ENCODE measurements around the gene CDC14B.

Gene CDC14B

GRCh38 chr9:96480736-96481135 is 138.9 kb downstream of the CDC14B start:
- DNase-seq, result no peak

GRCh38 chr9:96478829-96479371 is 140.7 kb downstream of the CDC14B start:
- DNase-seq, result no peak

- peak; percentile 53 for DNase-seq
These were observed 143.1 kb downstream of the CDC14B start for GRCh38 chr9:96476591-96476990.

GRCh38 chr9:96476013-96476412 is 143.6 kb downstream of the CDC14B start:
- no peak for DNase-seq

GRCh38 chr9:96467784-96468183 is 151.9 kb downstream of the CDC14B start:
- DNase-seq, result no peak

- no peak for DNase-seq
These were observed 155.2 kb downstream of the CDC14B start for GRCh38 chr9:96464426-96464825.

DNA sequence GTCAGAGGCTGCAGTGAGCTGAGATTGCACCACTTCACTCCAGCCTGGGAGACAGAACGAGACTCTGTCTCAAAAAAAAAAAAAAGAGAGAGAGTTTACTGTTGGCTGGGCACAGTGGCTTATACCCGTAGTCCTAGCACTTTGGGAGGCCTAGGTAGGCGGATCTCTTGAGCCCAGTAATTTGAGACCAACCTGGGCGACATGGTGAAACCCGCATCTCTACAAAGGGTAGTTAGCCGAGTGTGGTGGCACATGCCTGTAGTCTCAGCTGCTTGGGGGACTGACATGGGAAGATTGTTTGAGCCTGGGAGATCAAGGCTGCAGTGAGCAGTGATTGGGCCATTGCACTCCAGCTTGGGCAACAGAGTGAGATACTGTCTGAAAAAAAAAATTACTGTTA is 157.1 kb downstream of the CDC14B start:
- no peak for DNase-seq

DNA sequence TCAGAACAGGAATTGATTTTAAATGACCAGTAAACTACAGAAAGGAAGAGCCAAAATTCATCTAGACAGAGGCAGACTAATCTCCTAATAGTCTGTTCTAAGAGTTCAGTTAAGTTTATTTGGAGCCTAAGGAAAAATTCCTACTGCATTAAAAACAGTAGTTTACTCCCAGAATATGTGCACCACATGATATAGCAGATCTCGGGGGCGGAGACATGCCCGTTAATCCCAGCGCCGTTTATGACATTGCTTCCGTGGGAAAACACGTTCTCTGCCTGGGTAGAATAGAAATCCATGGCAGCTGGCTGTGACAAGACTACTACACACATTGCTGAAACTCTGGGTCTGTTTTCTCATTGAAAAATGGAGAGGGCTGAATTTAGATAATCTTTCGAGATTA is 158.3 kb downstream of the CDC14B start:
- no peak for DNase-seq

DNA sequence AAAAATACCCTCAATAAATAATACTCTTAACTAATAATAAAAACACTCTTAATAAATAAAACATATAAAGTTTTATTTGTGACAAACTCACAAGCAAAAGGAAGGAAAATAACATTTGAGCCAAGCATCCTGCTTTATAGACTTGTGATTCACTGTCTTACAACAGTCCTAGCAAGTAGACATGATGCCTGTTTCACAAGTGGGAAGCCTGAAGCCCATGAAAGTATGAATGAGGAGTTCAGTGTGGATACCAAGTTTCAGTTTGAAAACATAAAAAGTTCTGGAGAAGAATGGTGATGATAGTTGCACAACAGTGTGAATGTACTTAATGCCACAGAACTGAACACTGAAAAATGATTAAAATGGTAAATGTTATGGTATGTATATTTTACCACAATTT is 158.8 kb downstream of the CDC14B start:
- DNase-seq, result no peak

- no peak for DNase-seq
These were observed 159.2 kb downstream of the CDC14B start for GRCh38 chr9:96460470-96460869.

- DNase-seq, result no peak
These were observed 160.2 kb downstream of the CDC14B start for GRCh38 chr9:96459268-96460007.

DNA sequence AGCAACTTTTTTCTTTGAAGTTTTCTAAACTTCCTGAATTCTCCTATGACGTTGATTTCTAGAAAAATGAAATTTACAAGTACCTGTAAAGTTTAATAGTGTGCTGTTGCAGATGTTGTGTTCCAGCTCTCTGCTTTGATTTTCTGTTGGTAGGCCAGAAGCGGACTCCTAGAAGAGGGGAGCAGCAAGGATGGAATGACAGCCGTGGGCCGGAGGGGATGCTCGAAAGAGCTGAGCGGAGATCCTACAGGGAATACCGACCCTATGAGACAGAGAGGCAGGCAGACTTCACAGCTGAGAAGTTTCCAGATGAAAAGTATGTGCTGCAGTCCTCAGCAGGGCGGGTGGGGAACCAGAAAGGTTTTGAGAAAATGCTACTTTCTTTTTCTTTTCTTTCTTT is 161.4 kb downstream of the CDC14B start:
- DNase-seq, result no peak

DNA sequence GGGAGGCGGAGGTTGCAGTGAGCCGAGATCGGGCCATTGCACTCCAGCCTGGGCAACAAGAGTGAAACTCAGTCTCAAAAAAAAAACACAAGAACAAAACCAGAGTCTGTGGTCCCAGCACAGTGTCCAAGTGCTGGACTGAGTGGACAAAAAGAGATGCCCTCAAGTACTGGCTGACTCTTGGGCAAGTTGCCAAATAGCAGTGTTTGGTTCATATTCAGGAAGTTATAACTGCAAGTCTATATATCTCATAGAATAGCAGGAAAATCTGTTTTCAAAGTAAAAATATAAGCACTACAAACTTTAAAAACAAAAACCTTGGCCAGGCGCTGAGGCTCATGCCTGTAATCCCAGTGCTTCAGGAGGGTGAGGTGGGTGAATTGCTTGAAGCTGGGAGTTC is 162.4 kb downstream of the CDC14B start:
- DNase-seq, result peak; percentile 16

DNA sequence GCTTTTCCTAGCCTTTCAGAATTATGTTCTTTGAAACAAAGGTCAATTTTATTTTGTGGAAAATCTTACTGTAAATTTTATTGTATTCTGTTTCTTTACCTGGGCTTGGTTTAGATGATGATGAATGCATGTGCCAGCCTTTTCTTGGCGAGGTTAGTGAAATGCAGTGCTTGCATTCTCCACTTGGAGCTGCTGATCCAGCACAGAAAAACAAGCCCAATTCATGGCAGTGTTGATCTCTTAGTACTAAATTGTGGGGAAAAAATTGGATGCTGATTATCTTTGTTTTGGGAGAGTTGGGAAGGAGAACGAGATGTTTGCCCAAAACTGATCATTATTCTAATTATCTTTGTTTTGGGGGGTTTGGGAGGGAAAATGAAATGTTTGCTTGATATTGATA is 166.0 kb downstream of the CDC14B start:
- DNase-seq, result peak; percentile 28

- peak; percentile 21 for DNase-seq
These were observed 168.8 kb downstream of the CDC14B start for GRCh38 chr9:96450613-96451528.
